Lung (tissue), 12 donors: ENCODE data around the gene METTL21C. TPM values are rescaled to one million over a fixed set of nuclear protein-coding genes. Genes with fewer than 3 reads are reported as not detected.

ENCODE experiments used
- ATAC-seq: fragments of 200-7000 bp; cut with Tn5 transposase; one replicate; pipeline ENCODE4 v1.9.1; 2020; ENCODE audit warnings: moderate number of reproducible peaks; ENCODE audit not compliant: insufficient read depth, low FRiP score
- DNase-seq, 3 donors: peaks; one replicate each; pipeline ENCODE4 v3.0.0-alpha.2; 2013 to 2017
- H3K27ac ChIP-seq, 2 donors: one replicate each; pipeline ENCODE4 v1.5.1; 2013; ENCODE audit warnings: mild to moderate bottlenecking in 2 of 2, moderate library complexity in 2 of 2, control low read depth in 1 of 2, inconsistent platforms in 1 of 2, low read depth in 1 of 2, low read length in 1 of 2
- H3K27me3 ChIP-seq, 3 donors: one replicate each; pipeline ENCODE4 v1.5.1; 2013; ENCODE audit warnings: low read length in 2 of 3; ENCODE audit not compliant: control insufficient read depth in 3 of 3, insufficient read depth in 3 of 3
- H3K36me3 ChIP-seq, 4 donors: one replicate each; pipeline ENCODE4 v1.5.1; 2013; ENCODE audit warnings: low read length in 4 of 4, mild to moderate bottlenecking in 1 of 4, moderate library complexity in 1 of 4; ENCODE audit not compliant: control insufficient read depth in 4 of 4, insufficient read depth in 4 of 4
- H3K4me1 ChIP-seq, 5 donors: one replicate each; pipeline ENCODE4 v1.5.1; 2013; ENCODE audit warnings: low read length in 5 of 5, mild to moderate bottlenecking in 2 of 5, moderate library complexity in 1 of 5; ENCODE audit not compliant: control insufficient read depth in 5 of 5, insufficient read depth in 5 of 5
- H3K4me3 ChIP-seq: one replicate; pipeline ENCODE4 v1.5.1; 2013; ENCODE audit warnings: mild to moderate bottlenecking, control low read depth, moderate library complexity
- H3K9ac ChIP-seq, 2 donors: one replicate each; pipeline ENCODE4 v1.5.1; 2013; ENCODE audit warnings: low read length in 2 of 2, control low read depth in 1 of 2; ENCODE audit not compliant: insufficient read depth in 1 of 2
- H3K9me3 ChIP-seq, 4 donors: one replicate each; pipeline ENCODE4 v1.5.1; 2013; ENCODE audit warnings: low read length in 3 of 4, mild to moderate bottlenecking in 1 of 4, moderate library complexity in 1 of 4; ENCODE audit not compliant: control insufficient read depth in 4 of 4, insufficient read depth in 3 of 4
- CTCF ChIP-seq: IDR thresholded peaks from 2 replicates; pipeline ENCODE4 v1.5.1; 2012; ENCODE audit warnings: mild to moderate bottlenecking; ENCODE audit errors: control extremely low read depth, extremely low read depth
- WGBS, 2 donors: extraction: QIAGEN DNeasy Blood & Tissue Kit; methylation state at CpG; one replicate each; pipeline ENCODE4 v1.1.7; 2013; 5-methylcytosine and 5-hydroxymethylcytosine counted together
- polyA plus RNA-seq, 2 donors: library from polyadenylated mRNA; stranded (reverse); fragments of 200-250 nt; gene quantifications; one replicate each; pipeline ENCODE4 v1.2.1, GENCODE V29; 2013
- total RNA-seq, 2 donors: library from RNA; depleted of rRNA in 1 of 2; stranded (reverse); fragments of >200 nt in 1 of 2; gene quantifications; one replicate each; pipeline ENCODE4 v1.2.1, GENCODE V29; 2014 to 2021
- donor health status: control.
- donor health status: control.
- donor health status: Bipolar disorder and iron deficiency.
- donor health status: healthy.
- donor health status: DM: yes; HTN: yes; CAD: no.

Gene METTL21C
- total and polyA plus RNA-seq, 4 donors: not detected

GRCh38 chr13:102675115-102675514, 19.7 kb downstream of the METTL21C start:
- peaks cover 24 to 40% (median 33%) of the 10 kb centered on the region in 4 donors for H3K36me3 ChIP-seq

GRCh38 chr13:102670130-102670529, 24.7 kb downstream of the METTL21C start:
- DNase-seq (no peak), ATAC-seq (no peak)
- H3K36me3 ChIP-seq: peaks cover 27 to 63% (median 43%) of the 10 kb centered on the region in 4 donors
- no peak overlapping the region for H3K9ac ChIP-seq
- H3K9me3 ChIP-seq: peaks cover 0 to 6% (median 4%) of the 10 kb centered on the region in 4 donors
- no peak overlapping the region for H3K4me3 ChIP-seq
- H3K27ac ChIP-seq: no peak overlapping the region
- H3K4me1 ChIP-seq: no peaks in the 10 kb centered on the region
- TF ChIP-seq CTCF: no peak
- WGBS, 2 donors: 67 to 69% methylated on average over 5 of the region's 5 CpGs
- H3K27me3 ChIP-seq: no peaks in the 10 kb centered on the region

More at GRCh38 chr13:102675115-102675514, 19.7 kb downstream of the METTL21C start:
- ATAC-seq (no peak), DNase-seq (no peak)
- no peaks in the 10 kb centered on the region for H3K4me1 ChIP-seq
- no peak overlapping the region for H3K27ac ChIP-seq
- peaks cover 0 to 2% (median 1%) of the 10 kb centered on the region in 4 donors for H3K9me3 ChIP-seq
- TF ChIP-seq CTCF: no peak
- WGBS, 2 donors: 87 to 95% methylated on average over 3 of the region's 3 CpGs
- no peaks in the 10 kb centered on the region for H3K27me3 ChIP-seq
- H3K9ac ChIP-seq: no peak overlapping the region
- H3K4me3 ChIP-seq: no peak overlapping the region

- no peak for ATAC-seq
- Histone ChIP-seq H3K27me3 (no peaks in the 10 kb centered on the region), H3K4me1 (no peaks in the 10 kb centered on the region), H3K4me3 (no peak overlapping the region), H3K9ac (no peak overlapping the region), H3K36me3 (peaks cover 23 to 60% (median 43%) of the 10 kb centered on the region in 4 donors), H3K27ac (no peak overlapping the region), H3K9me3 (peaks cover 0 to 6% (median 4%) of the 10 kb centered on the region in 4 donors)
- no peak for DNase-seq
- WGBS, 2 donors: 99 to 100% methylated on average over 4 of the region's 4 CpGs
- TF ChIP-seq CTCF: no peak
Observed at GRCh38 chr13:102667911-102668310, 26.9 kb downstream of the METTL21C start.

- no peak for TF ChIP-seq CTCF
- peaks cover 20 to 60% (median 40%) of the 10 kb centered on the region in 4 donors for H3K36me3 ChIP-seq
- ATAC-seq (no peak), DNase-seq (no peak)
- peaks cover 0 to 6% (median 4%) of the 10 kb centered on the region in 4 donors for H3K9me3 ChIP-seq
- no peaks in the 10 kb centered on the region for H3K27me3 ChIP-seq
- no peak overlapping the region for H3K4me3 ChIP-seq
- no peak overlapping the region for H3K9ac ChIP-seq
- H3K27ac ChIP-seq: no peak overlapping the region
- H3K4me1 ChIP-seq: no peaks in the 10 kb centered on the region
Observed at GRCh38 chr13:102667023-102667422, 27.8 kb downstream of the METTL21C start.
